ENCODE measurements around the gene DYSF.

DNA sequence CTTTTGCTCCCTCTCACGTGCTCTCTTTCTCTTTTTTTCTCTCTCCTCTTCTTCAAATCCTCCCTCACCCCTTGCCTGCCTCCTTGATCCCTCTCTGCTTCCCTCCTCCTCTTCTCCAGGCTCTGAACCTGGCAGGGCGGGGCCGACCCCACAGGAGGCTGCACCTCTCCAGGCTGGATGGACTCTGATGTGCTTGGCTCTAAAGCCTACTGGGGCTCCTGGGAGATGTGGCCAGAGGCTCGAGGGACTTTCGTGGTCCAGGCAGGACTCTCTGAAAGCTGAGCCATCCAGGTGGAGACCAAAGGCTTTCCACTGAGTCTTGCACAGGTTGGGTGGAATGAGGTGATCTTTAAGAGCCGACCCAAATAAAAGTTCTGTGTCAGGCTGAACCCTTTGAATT lies 25.4 kb downstream of the DYSF start:
- TF ChIP-seq, protein P1, sequence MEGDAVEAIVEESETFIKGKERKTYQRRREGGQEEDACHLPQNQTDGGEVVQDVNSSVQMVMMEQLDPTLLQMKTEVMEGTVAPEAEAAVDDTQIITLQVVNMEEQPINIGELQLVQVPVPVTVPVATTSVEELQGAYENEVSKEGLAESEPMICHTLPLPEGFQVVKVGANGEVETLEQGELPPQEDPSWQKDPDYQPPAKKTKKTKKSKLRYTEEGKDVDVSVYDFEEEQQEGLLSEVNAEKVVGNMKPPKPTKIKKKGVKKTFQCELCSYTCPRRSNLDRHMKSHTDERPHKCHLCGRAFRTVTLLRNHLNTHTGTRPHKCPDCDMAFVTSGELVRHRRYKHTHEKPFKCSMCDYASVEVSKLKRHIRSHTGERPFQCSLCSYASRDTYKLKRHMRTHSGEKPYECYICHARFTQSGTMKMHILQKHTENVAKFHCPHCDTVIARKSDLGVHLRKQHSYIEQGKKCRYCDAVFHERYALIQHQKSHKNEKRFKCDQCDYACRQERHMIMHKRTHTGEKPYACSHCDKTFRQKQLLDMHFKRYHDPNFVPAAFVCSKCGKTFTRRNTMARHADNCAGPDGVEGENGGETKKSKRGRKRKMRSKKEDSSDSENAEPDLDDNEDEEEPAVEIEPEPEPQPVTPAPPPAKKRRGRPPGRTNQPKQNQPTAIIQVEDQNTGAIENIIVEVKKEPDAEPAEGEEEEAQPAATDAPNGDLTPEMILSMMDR (IDR thresholded peaks at IDR 0.05; ENCODE audit: poor library complexity, severe bottlenecking) = no peak
- no peak for TF ChIP-seq POLR2AphosphoS5 (IDR thresholded peaks at IDR 0.05)
- no peak for TF ChIP-seq MXI1 (conservative IDR thresholded peaks at IDR 0.05; ENCODE audit: poor library complexity, severe bottlenecking)
- TF ChIP-seq, protein P2, sequence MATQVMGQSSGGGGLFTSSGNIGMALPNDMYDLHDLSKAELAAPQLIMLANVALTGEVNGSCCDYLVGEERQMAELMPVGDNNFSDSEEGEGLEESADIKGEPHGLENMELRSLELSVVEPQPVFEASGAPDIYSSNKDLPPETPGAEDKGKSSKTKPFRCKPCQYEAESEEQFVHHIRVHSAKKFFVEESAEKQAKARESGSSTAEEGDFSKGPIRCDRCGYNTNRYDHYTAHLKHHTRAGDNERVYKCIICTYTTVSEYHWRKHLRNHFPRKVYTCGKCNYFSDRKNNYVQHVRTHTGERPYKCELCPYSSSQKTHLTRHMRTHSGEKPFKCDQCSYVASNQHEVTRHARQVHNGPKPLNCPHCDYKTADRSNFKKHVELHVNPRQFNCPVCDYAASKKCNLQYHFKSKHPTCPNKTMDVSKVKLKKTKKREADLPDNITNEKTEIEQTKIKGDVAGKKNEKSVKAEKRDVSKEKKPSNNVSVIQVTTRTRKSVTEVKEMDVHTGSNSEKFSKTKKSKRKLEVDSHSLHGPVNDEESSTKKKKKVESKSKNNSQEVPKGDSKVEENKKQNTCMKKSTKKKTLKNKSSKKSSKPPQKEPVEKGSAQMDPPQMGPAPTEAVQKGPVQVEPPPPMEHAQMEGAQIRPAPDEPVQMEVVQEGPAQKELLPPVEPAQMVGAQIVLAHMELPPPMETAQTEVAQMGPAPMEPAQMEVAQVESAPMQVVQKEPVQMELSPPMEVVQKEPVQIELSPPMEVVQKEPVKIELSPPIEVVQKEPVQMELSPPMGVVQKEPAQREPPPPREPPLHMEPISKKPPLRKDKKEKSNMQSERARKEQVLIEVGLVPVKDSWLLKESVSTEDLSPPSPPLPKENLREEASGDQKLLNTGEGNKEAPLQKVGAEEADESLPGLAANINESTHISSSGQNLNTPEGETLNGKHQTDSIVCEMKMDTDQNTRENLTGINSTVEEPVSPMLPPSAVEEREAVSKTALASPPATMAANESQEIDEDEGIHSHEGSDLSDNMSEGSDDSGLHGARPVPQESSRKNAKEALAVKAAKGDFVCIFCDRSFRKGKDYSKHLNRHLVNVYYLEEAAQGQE (IDR thresholded peaks at IDR 0.05; ENCODE audit: borderline replicate concordance) = no peak
- no peak for TF ChIP-seq TAF1 (IDR thresholded peaks at IDR 0.05; ENCODE audit: low read depth)
- TF ChIP-seq SMC3 (conservative IDR thresholded peaks at IDR 0.05; ENCODE audit: poor library complexity) = no peak
- no peak for TF ChIP-seq EP300 (conservative IDR thresholded peaks at IDR 0.05; ENCODE audit: poor library complexity, severe bottlenecking)
- TF ChIP-seq EZH2 (IDR thresholded peaks at IDR 0.05; ENCODE audit: borderline replicate concordance, insufficient read depth, low read length, poor library complexity, severe bottlenecking) = no peak

Data from neural cell (in vitro differentiated cells).